ENCODE data around the gene USP37. TPM values are rescaled to one million over a fixed set of nuclear protein-coding genes. Genes with fewer than 3 reads are reported as not detected.

The USP37 gene
- total and polyA plus RNA-seq, 2 of the 13 experiments (the other 11 are each of a cell fraction or from before 2014, with no cell fraction given): 6.5 to 30.6 TPM

- TF ChIP-seq AGO2 (optimal IDR thresholded peaks at IDR 0.05; ENCODE audit: low read depth, low read length) (no peak), ZNF10 (CRISPR knock-in tag; IDR thresholded peaks at IDR 0.05; ENCODE audit: borderline replicate concordance, low read depth) (no peak), ZNF674 (CRISPR knock-in tag; IDR thresholded peaks at IDR 0.05; ENCODE audit: low read depth) (no peak), ZNF276 (CRISPR knock-in tag; IDR thresholded peaks at IDR 0.05; ENCODE audit: low read depth) (no peak), TAF15 (IDR thresholded peaks at IDR 0.05; ENCODE audit: low read depth, low read length, poor library complexity, severe bottlenecking) (no peak), ZNF547 (CRISPR knock-in tag; IDR thresholded peaks at IDR 0.05) (no peak; the same call in 1 of the 2 replicates), ZFP37 (CRISPR knock-in tag; IDR thresholded peaks at IDR 0.05; ENCODE audit: borderline replicate concordance) (0 out of 2 replicates have a peak, but pooled peaks have one; percentile 42), SRY (CRISPR knock-in tag; IDR thresholded peaks at IDR 0.05) (no peak), ZNF557 (CRISPR knock-in tag; IDR thresholded peaks at IDR 0.05) (no peak), ZNF503 (CRISPR knock-in tag; IDR thresholded peaks at IDR 0.05) (no peak), MYPOP (CRISPR knock-in tag; IDR thresholded peaks at IDR 0.05) (no peak), RORA (CRISPR knock-in tag; IDR thresholded peaks at IDR 0.05) (no peak), ZNF616 (CRISPR knock-in tag; IDR thresholded peaks at IDR 0.05; ENCODE audit: low read depth) (no peak), NFIB (CRISPR knock-in tag; IDR thresholded peaks at IDR 0.05; ENCODE audit: borderline replicate concordance) (peak; percentile 19; the same call in 1 of the 2 replicates), FOXO4 (CRISPR knock-in tag; conservative IDR thresholded peaks at IDR 0.05) (no peak), ZNF251 (CRISPR knock-in tag; IDR thresholded peaks at IDR 0.05) (no peak), ZNF510 (CRISPR knock-in tag; IDR thresholded peaks at IDR 0.05; ENCODE audit: low read depth) (no peak), ZNF639 (CRISPR knock-in tag; conservative IDR thresholded peaks at IDR 0.05) (no peak)
These were observed 161.1 kb downstream of the USP37 start (continued) for GRCh38 chr2:218406949-218407618.

Measured in HepG2 (cell line).